Stimulated activated CD8-positive, alpha-beta memory T cell treated with anti-CD3 and anti-CD28 coated beads, Interleukin-2, amount 100 ng/mL, for 1 hour (primary cell): ENCODE measurements around the gene BPGM.

Experiments
- DNase-seq, 2 donors: peaks; one replicate each; pipeline ENCODE4 v3.0.0-alpha.2; 2020; ENCODE audit warnings: low read depth in 2 of 2

The BPGM gene

DNA sequence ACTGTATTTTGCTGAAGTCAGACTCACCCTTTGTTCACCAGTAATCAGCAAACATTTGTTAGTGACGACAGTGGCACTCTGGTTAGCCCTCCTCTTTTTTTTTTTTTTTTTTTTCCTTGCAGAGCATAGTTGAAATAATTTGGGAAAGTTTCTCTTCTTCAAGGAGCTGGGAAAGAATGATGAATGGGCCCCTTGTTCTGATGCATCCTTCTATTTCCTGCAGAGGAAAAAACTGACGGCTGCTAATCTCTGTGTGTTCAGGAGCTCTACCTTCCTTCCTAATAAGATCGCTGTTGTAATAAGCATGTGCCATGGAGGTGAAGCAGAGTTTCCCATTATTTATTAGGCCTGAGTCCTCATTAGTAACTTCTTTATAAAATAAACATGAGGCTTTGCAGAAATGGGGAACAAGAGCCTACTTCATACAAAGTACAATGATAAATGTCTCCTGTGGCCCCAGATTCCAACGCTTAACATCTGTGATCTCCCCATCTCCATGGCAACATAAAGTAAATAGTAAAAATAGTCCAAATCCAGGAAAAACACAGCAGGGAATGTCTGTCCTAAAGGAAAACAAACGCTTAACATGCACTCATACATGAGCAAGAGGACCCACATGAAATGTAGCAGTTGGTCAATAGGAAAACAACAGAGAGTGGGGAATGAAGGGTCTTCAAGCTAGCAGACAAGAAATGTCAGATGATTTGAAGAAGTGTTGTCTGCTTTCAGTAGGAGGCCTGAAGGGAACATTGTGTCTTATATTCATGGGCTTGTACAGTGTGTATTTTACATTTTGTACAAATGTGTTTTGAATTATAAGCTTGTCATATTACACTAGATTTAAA lies 73.7 kb downstream of the BPGM start:
- DNase-seq: no peak

DNA sequence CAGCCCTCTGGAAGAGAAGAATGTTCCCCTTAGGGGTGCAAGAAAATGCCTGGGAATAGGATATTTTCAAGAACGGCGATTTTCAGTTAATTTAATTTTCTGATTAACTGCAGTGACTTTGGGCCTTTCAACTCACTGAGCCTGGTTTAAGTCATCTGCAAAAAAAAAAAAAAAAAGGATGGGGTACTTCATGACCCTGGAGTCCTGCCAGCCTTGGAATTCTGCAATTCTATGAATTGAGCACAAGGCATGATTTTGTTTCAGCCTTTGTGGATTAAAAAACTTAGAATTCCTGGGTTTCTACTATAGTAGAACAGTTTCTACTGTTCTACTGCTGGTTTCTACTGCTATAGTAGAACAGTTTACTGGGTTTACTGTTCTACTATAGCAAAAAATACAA lies 74.5 kb downstream of the BPGM start:
- no peak for DNase-seq

DNA sequence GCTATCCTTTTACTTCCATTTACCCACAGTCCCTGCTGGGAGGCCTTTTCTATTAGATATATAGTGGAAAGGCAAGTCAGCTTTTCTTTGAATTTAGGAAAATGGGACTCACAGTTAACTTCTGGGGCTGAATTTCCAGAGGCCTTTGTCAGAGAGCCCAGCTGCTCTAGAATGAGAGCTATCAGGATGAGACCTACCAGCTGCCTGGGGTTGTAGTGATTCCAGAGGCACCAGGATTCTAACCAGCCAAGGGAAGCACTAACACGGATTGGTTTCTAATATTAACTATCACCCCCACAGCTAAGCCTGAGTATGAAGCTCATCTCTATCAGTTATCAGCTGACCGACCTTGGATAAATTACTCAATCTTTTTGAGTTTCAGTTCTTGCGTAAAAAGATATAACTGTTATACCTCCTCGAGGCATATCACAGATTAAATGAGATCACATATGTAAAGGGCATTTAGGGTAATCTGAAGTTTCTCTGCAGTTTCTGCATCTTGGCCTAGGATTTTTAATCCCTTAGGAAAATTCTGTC lies 76.2 kb downstream of the BPGM start:
- no peak for DNase-seq

DNA sequence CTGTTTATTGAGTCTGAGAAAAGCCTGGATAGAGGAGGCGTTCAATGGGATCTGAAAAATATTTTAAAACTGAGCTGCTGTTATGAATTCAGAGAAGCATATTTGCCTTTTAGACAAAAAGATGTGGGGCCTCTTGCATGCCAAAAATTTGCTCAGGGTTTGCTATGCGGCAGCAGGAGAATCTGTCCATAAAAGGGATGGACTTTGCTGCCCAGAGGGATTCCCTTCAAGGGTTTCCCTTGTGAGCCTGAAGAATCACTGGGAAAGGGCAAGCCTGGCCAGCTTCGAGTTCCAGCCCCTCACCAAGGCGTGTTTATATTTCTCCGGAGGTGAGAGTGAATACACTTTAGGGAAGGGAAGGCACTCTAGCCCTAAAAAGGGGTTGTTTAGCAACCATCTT lies 77.2 kb downstream of the BPGM start:
- no peak for DNase-seq

DNA sequence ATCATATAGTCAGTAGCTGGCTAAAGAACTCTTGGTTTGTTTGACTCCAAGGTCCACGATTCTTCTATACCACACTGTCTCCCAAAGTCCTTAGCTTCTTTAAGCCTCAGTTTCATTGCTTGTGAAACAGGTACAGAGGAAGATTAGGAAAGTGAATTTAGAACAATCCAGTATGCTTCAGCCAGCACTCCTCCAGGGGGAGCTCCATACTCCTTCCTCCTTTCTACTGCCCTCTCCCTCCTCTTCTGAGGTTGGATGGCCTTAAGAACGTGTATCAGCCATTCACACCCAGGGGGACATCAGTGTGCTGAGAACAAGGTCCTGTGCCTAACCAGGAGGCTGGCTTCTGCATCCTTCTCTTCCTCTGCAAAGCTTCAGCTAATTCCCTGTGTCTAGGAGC lies 78.0 kb downstream of the BPGM start:
- DNase-seq: no peak

DNA sequence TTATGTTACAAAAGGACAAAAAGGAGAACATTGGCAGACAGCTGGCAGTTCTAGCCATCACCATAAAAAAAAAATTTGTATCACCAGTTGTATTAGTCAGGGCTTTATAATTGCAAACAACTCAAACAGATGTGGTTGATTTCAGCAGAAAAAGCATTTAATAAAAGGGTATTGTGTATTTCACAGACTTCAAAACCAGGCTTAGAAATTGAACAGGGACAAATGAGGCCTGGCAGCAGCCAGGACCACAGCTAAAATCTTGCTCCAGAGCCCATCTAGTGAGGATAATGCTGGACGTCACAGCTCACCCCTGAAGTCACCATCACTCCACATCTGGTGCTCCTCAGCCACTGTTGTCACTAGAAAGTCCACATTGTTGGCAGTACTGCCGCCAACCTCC lies 79.9 kb downstream of the BPGM start:
- no peak for DNase-seq

DNA sequence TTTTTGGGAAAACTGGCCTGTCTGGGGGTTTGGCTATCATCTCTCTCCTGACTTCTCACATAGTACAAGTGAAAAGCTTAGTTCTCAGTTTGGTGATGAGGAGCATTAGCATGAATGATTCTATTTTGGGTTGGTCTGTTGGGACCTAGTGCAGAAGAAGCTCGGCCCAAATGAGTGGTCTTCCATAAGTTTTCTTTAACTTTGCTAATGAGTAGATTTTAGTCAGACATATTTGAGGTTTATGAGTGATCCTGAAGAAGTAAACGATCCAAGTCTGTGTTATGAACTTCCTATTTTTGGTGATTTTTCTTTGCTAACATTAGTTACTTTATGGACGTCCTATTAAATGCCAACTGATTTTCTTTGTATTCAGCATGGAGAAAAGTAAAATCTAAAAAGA lies 81.1 kb downstream of the BPGM start:
- no peak for DNase-seq
